Endometrial microvascular endothelial cells (primary cell): ENCODE data around the gene EIF3B. TPM values are rescaled to one million over a fixed set of nuclear protein-coding genes. Genes with fewer than 3 reads are reported as not detected.
"Not testable (repeated sequence)": the region's sequence is repeated elsewhere in the genome, so short reads cannot be mapped to it uniquely, and the experiment has no call there.

Experiments used
- in situ Hi-C: cut with HindIII; loops from 2 replicates; pipeline ENCODE4 v1.10.0; 2017; ENCODE audit warnings: low sequenced_read_pairs, low pct_unique_long_range_greater_than_20kb; ENCODE audit errors: inconsistent ontology term
- total RNA-seq: library from RNA; depleted of rRNA; stranded (reverse); fragments of >200 nt; gene quantifications from one replicate; pipeline ENCODE4 v1.2.3, GENCODE V29; 2015; ENCODE audit errors: inconsistent ontology term

EIF3B gene
- total RNA-seq, 1 donor from 2014 or later, result 228 TPM

DNA sequence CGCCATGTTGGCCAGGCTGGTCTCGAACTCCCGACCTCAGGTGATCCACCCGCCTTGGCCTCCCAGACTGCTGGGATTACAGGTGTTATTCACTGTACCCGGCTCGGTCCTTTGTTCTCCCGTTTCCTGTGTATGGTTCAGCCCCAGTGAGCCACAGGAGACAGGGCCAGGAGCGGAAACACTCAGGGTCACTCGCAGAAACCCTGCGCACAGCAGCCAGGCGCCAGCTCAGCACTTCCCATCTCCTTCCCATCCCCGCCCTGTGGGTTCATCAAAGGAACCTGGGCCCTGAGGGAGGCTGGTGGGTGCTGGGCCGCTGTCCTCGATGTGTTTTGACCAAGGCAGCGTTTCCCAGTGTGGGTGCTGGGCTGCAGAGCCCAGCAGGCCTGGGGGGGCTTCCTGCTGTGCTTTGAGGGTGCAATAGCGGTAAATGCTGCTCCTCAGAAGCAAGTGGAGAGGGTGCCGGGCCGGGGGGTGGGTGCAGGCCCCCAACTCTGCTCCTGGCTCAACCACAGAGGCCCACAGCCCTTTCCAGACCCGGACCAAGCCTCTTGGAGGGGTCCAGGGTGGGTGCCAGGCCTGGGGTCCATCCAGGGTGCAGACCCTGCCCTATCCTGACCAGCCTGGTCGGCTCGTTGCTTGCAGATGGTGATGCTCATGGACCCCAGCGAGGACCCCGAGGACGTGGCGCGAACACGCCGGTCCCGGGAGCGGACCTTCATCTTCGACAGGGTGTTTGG is 33.4 kb downstream of the EIF3B start:
- in situ Hi-C loops, result no loop called here

GRCh38 chr7:2388637-2388954 is 34.0 kb downstream of the EIF3B start:
- in situ Hi-C loops, result no loop called here

DNA sequence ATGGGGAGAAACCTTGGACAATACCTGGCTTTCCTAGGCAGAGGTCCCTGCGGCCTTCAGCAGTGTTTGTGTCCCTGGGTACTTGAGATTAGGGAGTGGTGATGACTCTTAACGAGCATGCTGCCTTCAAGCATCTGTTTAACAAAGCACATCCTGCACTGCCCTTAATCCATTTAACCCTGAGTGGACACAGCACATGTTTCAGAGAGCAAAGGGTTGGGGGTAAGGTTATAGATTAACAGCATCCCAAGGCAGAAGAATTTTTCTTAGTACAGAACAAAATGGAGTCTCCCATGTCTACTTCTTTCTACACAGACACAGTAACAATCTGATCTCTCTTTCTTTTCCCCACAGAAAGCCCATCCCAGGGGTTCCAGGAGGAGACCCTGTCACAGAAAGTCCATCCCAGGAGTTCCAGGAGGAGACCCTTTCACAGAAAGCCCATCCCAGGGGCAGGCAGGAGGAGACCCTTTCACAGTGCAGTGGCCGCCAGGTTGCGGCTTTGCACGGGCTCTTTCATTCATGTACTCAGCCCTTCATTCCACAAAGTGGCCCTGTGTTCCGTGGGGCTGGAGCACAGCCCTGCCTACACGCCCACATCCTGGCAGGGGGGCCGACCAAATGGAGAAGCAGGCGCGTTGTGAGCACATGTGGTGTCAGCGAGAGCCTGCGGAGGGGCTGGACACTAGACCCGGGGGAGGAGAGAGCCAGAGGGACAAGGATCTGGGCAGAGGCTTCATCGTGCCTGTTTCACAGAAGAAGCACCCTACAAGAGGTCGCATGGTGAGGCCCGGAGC is 35.6 kb downstream of the EIF3B start:
- in situ Hi-C loops, result not testable (repeated sequence)

DNA sequence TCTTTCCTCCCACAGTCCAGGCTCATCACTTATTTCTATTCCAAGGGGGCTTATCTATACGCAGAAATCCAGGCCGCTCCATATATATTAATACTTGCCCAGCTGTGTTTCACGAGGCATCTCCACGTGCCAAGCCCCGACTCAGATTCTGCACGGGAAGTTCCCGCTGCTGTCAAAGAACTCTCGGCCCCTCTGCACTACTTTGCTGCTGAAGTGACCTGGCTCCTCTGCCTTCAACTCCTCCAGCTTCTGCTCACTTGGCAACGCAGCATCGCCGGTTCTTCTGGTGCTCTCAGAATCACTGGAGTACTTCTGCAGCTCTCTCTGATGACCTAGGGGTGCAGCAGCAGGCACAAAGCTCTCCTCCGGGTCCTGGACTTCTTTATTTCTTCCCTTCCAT is 39.1 kb downstream of the EIF3B start:
- in situ Hi-C loops, result no loop called here

GRCh38 chr7:2394566-2395082 is 40.0 kb downstream of the EIF3B start:
- in situ Hi-C loops, result no loop called here

GRCh38 chr7:2398506-2398905 is 43.9 kb downstream of the EIF3B start:
- in situ Hi-C loops, result no loop called here

DNA sequence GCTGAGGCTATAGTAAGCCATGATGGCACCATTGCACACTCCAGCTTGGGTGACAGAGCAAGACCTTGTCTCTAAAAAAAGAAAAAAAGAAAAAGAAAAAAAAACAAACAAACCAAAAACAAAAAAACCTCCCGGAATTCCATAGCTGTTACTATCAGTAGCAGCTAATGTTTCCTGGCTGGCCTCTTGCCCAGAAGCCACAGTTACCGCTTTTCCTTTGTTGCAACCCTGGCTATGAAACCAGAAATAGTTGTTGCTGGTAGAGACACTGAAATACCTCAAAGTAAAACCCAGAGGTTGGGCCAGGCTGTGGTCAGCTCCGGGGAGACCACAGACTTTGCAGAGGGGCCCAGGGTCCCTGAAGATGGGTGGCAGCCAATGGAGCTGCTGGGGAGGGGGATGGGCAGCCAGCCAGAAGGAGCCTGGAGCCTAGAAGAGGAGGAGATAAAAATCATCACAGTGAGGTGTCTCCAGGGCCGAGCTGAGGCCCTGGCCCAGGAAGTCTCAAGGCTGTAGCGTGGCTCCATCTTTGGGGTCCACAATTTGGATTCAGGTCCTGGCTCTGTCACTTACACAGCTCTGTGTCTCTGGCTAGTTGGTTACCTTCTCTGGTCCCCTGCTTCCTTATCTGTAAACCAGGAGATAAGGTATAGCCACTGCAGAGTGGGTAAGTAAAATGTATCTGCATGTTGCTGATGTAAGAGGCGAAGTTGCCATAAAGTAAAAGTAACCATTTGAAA is 45.4 kb downstream of the EIF3B start:
- in situ Hi-C loops, result no loop called here

DNA sequence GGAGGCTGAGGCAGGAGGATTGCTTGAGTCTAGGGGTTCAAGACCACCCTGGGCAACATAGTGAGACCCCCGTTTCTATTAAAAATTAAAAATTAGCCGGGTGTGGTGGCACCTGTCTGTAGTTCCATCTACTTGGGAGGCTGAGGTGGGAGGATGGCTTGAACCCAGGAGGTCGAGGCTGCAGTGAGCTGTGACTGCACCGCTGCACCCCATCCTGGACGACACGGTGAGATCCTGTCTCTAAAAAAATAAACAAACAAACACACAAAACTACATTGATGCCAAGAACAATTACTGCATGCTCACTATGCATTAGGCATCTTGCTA is 48.0 kb downstream of the EIF3B start:
- in situ Hi-C loops, result no loop called here

DNA sequence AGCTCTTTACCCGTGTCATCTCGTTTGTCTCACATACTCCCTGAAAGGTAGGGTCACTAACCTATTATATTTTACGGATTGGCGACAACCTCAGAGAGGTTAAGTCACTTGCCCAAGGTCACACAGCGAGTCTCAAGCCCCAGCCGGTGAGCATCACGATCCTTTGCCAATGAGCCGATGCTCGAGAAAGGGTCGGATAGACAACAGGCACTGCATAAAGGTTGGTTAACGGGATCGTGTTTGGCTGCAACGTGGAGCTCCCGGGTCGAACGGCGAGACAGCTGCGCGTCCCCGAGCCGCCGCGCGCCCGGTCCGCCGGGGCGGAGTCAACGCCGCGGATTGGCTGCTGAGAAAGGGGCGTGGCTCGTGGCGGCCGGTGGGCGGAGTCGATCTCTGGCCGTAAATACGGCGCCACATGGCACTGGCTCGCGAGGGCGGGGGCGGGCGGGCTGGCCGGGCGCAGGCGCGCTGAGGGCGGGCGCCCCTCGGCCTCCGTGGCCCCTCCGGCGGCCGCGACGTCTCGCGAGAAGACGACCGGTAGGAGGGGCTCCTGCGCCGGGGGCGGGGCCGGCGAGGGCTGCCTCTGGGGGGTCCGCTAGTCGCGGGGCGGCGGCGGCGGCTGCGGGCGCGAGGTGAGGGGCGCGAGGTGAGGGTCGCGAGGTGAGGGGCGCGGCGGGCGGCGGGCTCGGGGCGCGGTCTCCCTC is 48.5 kb downstream of the EIF3B start, which contains the start of gene CHST12:
Gene CHST12, plus strand, starts transcription at position 598 of the 704 bp plus-strand sequence. CDS start 29,029 bp downstream, outside the sequence.
- in situ Hi-C loops, result no loop called here

DNA sequence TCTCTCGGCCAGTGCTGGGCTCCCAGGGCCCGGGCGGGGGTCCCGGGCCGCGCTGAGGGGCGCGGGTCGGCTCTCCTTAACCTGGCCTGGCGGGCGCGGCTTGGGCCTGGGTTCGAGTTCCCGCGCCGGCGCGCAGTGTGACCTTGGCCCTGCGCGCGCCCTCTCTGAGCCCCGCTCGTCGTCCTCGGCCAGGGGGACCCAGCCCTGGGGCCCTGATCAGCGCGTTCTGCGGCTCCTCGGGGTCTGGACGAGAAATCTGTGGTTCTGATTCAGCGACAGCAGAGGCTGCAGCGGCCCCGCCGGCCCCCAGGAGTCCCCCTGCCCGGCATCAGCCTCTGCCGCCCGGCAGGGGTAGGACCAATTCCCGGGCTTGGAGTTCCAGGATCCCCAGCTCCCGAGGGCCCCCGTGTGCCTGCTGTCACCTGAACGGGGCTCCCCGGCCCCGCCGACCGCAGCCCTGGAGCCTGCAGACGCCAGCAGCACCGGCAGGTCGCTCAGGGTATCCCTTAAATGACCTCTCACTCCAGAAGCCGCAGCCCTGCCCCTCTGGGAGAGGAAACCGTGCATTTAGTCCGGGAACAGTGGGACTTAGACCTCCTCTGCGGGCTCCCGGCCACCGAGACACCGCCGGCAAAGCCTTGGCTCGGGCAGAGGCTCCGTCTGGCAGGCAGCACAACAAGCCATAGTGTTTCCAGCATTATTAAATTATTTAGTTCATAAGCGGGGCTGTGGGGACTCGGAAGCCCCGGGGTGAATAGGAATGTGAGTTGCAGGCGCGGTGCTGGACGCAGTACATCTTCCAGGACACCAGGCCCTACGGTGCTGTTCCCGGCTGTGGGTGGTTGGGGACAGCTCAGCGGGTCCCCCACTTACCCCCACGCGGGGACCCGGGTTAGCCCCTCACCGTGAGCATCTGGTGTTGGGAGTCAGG is 49.4 kb downstream of the EIF3B start:
- in situ Hi-C loops, result no loop called here

- in situ Hi-C loops, result no loop called here
Observed at GRCh38 chr7:2404714-2405119, 50.1 kb downstream of the EIF3B start.

DNA sequence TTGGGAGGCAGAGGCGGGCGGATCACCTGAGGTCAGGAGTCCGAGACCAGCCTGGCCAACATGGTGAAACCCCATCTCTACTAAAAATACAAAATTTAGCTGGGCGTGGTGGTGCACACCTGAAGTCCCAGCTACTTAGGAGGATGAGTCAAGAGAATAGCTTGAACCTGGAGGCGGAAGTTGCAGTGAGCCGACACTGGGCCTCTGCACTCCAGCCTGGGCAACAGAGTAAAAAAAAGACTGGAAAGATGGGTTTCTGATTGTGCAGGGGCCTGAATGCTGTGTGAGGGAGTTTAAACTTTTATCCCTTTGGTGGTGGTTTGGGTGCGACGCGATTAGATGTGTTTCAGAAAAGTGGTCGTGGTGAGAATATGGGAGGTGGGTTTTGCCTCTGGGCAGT is 50.6 kb downstream of the EIF3B start:
- in situ Hi-C loops, result no loop called here

- in situ Hi-C loops, result no loop called here
Observed at GRCh38 chr7:2405601-2406345, 51.1 kb downstream of the EIF3B start.

DNA sequence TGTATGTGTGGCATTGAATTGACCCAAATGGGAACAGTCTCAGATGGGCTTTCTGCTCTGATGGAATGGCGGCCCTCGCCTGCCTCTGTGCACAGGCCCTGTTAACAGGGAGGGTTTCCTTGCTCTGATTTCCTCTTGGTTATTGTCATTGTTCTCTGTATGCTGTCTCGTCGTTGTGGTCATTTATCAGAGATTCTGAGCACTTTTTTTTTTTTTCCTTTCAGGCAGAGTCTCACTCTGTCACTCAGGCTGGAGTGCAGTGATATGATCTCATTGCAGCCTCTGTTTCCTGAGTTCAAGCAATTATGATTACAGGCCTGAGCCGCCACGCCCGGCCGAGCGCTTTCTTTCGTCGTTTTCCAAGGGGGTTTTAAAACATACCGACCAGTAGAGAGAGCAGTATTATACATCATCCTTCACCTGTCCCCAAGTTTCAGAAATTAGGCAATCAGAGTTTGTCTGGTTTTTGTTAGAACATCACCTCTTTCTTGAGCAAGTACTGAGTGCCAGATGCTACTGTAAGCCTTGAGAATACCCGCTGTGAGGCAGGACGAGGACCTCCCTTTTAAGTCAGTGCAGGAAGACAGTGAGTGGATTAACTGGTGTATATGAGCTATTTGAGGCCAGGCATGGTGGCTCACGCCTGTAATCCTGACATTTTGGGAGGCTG is 55.3 kb downstream of the EIF3B start:
- in situ Hi-C loops, result no loop called here

GRCh38 chr7:2411049-2411448 is 56.4 kb downstream of the EIF3B start:
- in situ Hi-C loops, result no loop called here

DNA sequence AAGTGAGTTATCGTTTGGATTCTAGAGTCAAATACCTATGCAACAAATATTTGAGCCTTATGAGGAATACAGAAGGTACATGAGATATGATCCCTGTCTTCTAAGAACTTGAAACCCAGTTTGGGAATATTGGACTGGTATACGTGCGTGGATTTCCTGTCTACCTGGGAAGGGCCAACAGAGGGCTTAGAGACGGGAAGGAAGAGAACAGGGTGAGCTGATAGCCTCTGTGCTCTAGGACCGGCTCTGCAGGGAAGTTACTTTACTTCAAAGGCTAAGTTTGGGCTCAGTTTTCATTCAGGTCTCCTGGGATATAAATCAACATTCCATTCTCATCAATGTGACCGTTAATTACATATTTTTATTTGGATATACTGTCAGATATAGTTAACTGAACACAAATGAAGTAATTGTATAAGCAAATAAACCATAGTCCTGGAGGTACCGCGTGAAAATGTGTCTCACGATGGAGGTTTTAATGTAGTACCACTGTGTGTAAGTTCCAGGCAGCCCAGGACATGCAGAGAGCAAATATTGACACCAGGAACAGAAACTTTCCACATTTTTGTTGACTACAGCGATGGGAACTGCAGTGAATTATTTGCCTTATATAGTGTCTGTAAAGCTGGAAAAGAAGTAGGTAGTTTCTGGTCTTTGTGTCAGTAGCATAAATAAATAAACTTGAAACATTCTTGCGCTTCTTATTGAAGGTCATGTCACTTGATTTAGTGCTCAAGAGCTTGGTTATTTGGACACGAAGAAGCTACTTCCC is 57.4 kb downstream of the EIF3B start:
- in situ Hi-C loops, result no loop called here
